HFFc6 (cell line): ENCODE data around the gene INTS15. TPM values are rescaled to one million over a fixed set of nuclear protein-coding genes. Genes with fewer than 3 reads are reported as not detected.

Source experiments
- DNase-seq: peaks from one replicate; pipeline ENCODE4 v3.0.0-alpha.2; 2018
- H3K27ac Mint-ChIP-seq: 2 replicates; pipeline ENCODE4 v1.8.0; 2020; ENCODE audit warnings: mild to moderate bottlenecking, mixed read lengths
- H3K27me3 Mint-ChIP-seq: 2 replicates; pipeline ENCODE4 v1.8.0; 2021; ENCODE audit warnings: mild to moderate bottlenecking, moderate library complexity, mixed read lengths; ENCODE audit not compliant: insufficient read depth
- H3K36me3 Mint-ChIP-seq: 2 replicates; pipeline ENCODE4 v1.8.0; 2021; ENCODE audit warnings: low read depth, mixed read lengths
- H3K4me1 Mint-ChIP-seq: 2 replicates; pipeline ENCODE4 v1.8.0; 2020; ENCODE audit warnings: low read depth, mixed read lengths
- H3K4me3 Mint-ChIP-seq: 2 replicates; pipeline ENCODE4 v1.8.0; 2020; ENCODE audit warnings: mild to moderate bottlenecking, moderate library complexity, mixed read lengths
- H3K9me3 Mint-ChIP-seq: 2 replicates; pipeline ENCODE4 v1.8.0; 2020; ENCODE audit warnings: mild to moderate bottlenecking, mixed read lengths
- total RNA-seq, 6 experiments: library from RNA; stranded (reverse); fragmentation: NEBNext Ultra II Directional; extraction: Animal tissue kit (Norgen Biotek cat#: 25700); gene quantifications; 2 replicates in 1 of 6; 3 replicates in 5 of 6; pipeline ENCODE4 v1.2.3, GENCODE V29; 2021
- TF ChIP-seq, protein P1 (sequence below): fragments of 200-600 bp; sonication (generic); IDR thresholded peaks from 2 replicates; pipeline ENCODE4 v1.5.0; 2021; ENCODE audit warnings: antibody characterized with exemption, mild to moderate bottlenecking

The INTS15 gene
- total RNA-seq, 6 experiments from 2014 or later: 14.9 to 17.9 (median 17.4) TPM

DNA sequence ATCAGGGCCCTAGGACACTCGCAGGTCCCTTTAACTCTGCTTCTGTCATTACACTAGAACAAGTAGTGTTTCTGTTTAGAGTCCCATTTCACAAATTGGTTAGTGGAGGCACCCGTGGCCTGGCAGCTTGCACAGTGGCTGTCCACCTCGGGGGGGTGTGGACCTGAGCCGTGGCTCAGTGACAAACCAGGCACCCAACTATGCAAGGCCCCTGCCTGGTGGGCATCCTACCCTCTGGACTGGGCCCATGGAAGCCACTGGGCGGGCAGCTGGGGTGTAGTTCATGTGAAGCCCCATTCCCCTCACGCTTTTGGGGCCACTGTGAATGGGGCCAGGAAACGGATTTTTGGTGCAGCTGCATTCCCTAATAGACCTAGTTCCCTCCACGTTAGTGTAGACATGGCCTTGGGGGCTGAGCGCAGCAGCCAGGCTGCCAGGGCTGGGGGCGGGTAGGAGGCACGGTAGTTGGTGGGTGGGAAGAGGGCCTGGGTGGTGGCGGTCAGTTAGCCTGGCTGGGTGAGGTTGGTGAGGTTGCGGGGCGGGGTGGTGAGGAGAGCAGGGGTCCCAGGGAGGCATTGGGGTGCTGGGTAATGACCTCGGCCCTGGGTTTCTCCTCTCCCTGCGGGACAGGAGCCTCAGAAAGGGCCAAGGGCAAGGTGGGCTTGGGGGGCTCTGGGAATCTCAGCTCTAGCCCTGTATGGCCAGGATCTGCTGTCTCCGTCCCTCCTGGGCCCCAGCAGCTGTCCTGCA is 66.0 kb downstream of the INTS15 start:
- DNase-seq: no peak
- Mint-ChIP-seq H3K4me1 (no peaks in the 10 kb centered on the region), H3K9me3 (peaks cover 23% of the 10 kb centered on the region), H3K27me3 (no peaks in the 10 kb centered on the region; the same call in none of the 2 replicates), H3K4me3 (no peak overlapping the region), H3K36me3 (peaks cover 23% of the 10 kb centered on the region), H3K27ac (no peak overlapping the region)
- TF ChIP-seq, protein P1, sequence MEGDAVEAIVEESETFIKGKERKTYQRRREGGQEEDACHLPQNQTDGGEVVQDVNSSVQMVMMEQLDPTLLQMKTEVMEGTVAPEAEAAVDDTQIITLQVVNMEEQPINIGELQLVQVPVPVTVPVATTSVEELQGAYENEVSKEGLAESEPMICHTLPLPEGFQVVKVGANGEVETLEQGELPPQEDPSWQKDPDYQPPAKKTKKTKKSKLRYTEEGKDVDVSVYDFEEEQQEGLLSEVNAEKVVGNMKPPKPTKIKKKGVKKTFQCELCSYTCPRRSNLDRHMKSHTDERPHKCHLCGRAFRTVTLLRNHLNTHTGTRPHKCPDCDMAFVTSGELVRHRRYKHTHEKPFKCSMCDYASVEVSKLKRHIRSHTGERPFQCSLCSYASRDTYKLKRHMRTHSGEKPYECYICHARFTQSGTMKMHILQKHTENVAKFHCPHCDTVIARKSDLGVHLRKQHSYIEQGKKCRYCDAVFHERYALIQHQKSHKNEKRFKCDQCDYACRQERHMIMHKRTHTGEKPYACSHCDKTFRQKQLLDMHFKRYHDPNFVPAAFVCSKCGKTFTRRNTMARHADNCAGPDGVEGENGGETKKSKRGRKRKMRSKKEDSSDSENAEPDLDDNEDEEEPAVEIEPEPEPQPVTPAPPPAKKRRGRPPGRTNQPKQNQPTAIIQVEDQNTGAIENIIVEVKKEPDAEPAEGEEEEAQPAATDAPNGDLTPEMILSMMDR: no peak

GRCh38 chr7:6656413-6656812 is 66.6 kb downstream of the INTS15 start:
- Mint-ChIP-seq H3K4me1 (no peaks in the 10 kb centered on the region), H3K27ac (no peak overlapping the region), H3K36me3 (peaks cover 17% of the 10 kb centered on the region), H3K4me3 (no peak overlapping the region), H3K9me3 (peaks cover 22% of the 10 kb centered on the region), H3K27me3 (no peaks in the 10 kb centered on the region; the same call in none of the 2 replicates)
- no peak for DNase-seq
- TF ChIP-seq, protein P1: no peak

Other genes with a start within 250 kb of the INTS15 start
- 10 to 100 TPM; 13.6 to 24.8 (median 15.5) TPM for gene FAM220A, start 241.1 kb upstream of the INTS15 start, total RNA-seq
- 100 to 1,000 TPM; 311 to 400 (median 359) TPM for gene RAC1, start 215.5 kb upstream of the INTS15 start, total RNA-seq
- 10 to 100 TPM; 29.2 to 39.5 (median 33.2) TPM for gene DAGLB, start 142.1 kb upstream of the INTS15 start, total RNA-seq
- 100 to 1,000 TPM; 367 to 473 (median 416) TPM for gene KDELR2, start 105.9 kb upstream of the INTS15 start, total RNA-seq
- gene GRID2IP, start 38.6 kb upstream of the INTS15 start, total RNA-seq: not detected
- gene ZDHHC4, start 12.6 kb upstream of the INTS15 start, total RNA-seq: 10 to 100 TPM; 18.4 to 27.7 (median 25.2) TPM
- under 1 TPM in 3 of 6 experiments, not detected in 3; 0.05 to 0.07 (median 0.06) TPM for gene ZNF853, start 25.6 kb downstream of the INTS15 start, total RNA-seq
- 10 to 100 TPM; 13.4 to 17.0 (median 15.0) TPM for gene ZNF316, start 47.3 kb downstream of the INTS15 start, total RNA-seq
- 10 to 100 TPM; 12.7 to 15.1 (median 13.9) TPM for gene ZNF12, start 116.9 kb downstream of the INTS15 start, total RNA-seq
- gene RSPH10B2, start 164.1 kb downstream of the INTS15 start, total RNA-seq: not detected
- gene CCZ1B, start 236.3 kb downstream of the INTS15 start, total RNA-seq: 10 to 100 TPM; 30.6 to 40.7 (median 37.7) TPM